22Rv1 (cell line): ENCODE measurements around the gene ERAS.
"Not testable (repeated sequence)": the region's sequence is repeated elsewhere in the genome, so short reads cannot be mapped to it uniquely, and the experiment has no call there.

Experiments used
- ZFX ChIP-seq: fragments of 450-650 bp; IDR thresholded peaks from 2 replicates; pipeline ENCODE4 v1.6.1; 2017; ENCODE audit warnings: antibody characterized with exemption, borderline replicate concordance
- TF ChIP-seq, protein P1 (sequence below): fragments of 450-650 bp; IDR thresholded peaks from 2 replicates; pipeline ENCODE4 v1.5.1; 2017; ENCODE audit warnings: mild to moderate bottlenecking

DNA sequence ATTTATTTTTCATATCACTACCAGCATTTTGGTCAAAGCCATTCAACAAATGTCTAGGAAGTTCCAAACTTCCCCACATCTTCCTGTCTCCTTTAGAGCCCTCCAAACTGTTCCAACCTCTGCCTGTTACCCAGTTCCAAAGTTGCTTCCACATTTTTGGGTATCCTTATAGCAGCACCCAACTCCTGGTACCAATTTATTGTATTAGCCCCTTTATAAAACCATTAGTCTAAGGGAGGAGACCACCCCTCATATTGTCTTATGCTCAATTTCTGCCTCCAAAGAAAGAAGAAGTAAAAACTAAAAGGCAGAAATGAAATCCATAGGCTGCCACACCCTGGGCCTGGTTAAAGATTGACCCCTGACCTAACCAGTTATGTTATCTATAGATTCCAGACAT, 27.2 kb downstream of the ERAS start:
- TF ChIP-seq, protein P1, sequence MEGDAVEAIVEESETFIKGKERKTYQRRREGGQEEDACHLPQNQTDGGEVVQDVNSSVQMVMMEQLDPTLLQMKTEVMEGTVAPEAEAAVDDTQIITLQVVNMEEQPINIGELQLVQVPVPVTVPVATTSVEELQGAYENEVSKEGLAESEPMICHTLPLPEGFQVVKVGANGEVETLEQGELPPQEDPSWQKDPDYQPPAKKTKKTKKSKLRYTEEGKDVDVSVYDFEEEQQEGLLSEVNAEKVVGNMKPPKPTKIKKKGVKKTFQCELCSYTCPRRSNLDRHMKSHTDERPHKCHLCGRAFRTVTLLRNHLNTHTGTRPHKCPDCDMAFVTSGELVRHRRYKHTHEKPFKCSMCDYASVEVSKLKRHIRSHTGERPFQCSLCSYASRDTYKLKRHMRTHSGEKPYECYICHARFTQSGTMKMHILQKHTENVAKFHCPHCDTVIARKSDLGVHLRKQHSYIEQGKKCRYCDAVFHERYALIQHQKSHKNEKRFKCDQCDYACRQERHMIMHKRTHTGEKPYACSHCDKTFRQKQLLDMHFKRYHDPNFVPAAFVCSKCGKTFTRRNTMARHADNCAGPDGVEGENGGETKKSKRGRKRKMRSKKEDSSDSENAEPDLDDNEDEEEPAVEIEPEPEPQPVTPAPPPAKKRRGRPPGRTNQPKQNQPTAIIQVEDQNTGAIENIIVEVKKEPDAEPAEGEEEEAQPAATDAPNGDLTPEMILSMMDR, result not testable (repeated sequence)
- TF ChIP-seq ZFX, result not testable (repeated sequence)
